HepG2 (cell line): ENCODE data around the gene ANKRD18B. TPM values are rescaled to one million over a fixed set of nuclear protein-coding genes. Genes with fewer than 3 reads are reported as not detected.
"Not testable (repeated sequence)": the region's sequence is repeated elsewhere in the genome, so short reads cannot be mapped to it uniquely, and the experiment has no call there.

Experiments
- ATAC-seq: fragments of 200-7000 bp; cut with Tn5 transposase; 3 replicates; pipeline ENCODE4 v1.9.1; 2020; ENCODE audit warnings: mild to moderate bottlenecking, moderate library complexity
- BruUV-seq: library from RNA; stranded (reverse); fragments of 400-500 nt; replicated peaks from 2 replicates; lab custom pipeline; 2021; lab: Mats Ljungman, UMichigan
- CTCF ChIA-PET: fragments of 300-600 bp; formaldehyde crosslinking; extraction: SDS; loops from one replicate; lab custom pipeline; 2021; ENCODE audit warnings: low total read pairs, inconsistent platforms, low intra/inter-chr PET ratio; lab: Yijun Ruan, JAX
- POLR2A ChIA-PET: fragments of 350-600 bp; sonication (Branson Sonifier 250); formaldehyde crosslinking; loops from one replicate; lab custom pipeline; 2020; ENCODE audit warnings: antibody characterized with exemption, inconsistent platforms; lab: Yijun Ruan, JAX
- DNase-seq: peaks from one replicate; pipeline ENCODE4 v3.0.0-alpha.2; 2015; ENCODE audit warnings: low spot score
- FAIRE-seq: peaks from 3 replicates; lab custom pipeline; 2011; peaks lifted over from hg19 to GRCh38; lab: Jason Lieb, UNC
- H2AFZ ChIP-seq: one replicate; pipeline ENCODE4 v1.6.1; 2011; ENCODE audit warnings: low read length, inconsistent platforms
- H3K27ac ChIP-seq: fragments of 300-600 bp; 3 replicates; pipeline ENCODE4 v1.8.0; 2011; ENCODE audit warnings: mixed run types, mild to moderate bottlenecking, mixed read lengths, low read length, inconsistent platforms; ENCODE audit not compliant: insufficient read depth; ENCODE audit errors: extremely low read length
- H3K27me3 ChIP-seq, 2 experiments: fragments of 200-600 bp in 1 of 2; 2 replicates in 1 of 2; 3 replicates in 1 of 2; pipeline versions ENCODE4 v1.6.0 to v1.8.0; 2011; ENCODE audit warnings: low read length in 2 of 2, mild to moderate bottlenecking in 2 of 2, moderate library complexity in 2 of 2, inconsistent platforms in 1 of 2; ENCODE audit not compliant: insufficient read depth in 2 of 2, control insufficient read depth in 1 of 2
- H3K36me3 ChIP-seq, 2 experiments: fragments of 200-600 bp in 1 of 2; replicated peaks in 1 of 2; 2 replicates in 1 of 2; 3 replicates in 1 of 2; pipeline versions ENCODE4 v1.5.1 to v1.8.0; 2011; ENCODE audit warnings: low read length in 2 of 2, inconsistent platforms in 1 of 2; ENCODE audit not compliant: insufficient read depth in 2 of 2, control insufficient read depth in 1 of 2
- H3K4me1 ChIP-seq: 2 replicates; pipeline ENCODE4 v1.5.1; 2012; ENCODE audit warnings: low read length, inconsistent platforms; ENCODE audit not compliant: insufficient read depth
- H3K4me2 ChIP-seq: 2 replicates; pipeline ENCODE4 v1.6.0; 2011; ENCODE audit warnings: low read depth, low read length, inconsistent platforms
- H3K4me3 ChIP-seq, 3 experiments: fragments of 200-600 bp in 1 of 3; sonication (generic), shearing (Covaris generic) in 1 of 3; replicated peaks in 1 of 3; 2 replicates each; pipeline ENCODE4 v1.5.1; 2011 to 2016; ENCODE audit warnings: low read length in 3 of 3, inconsistent platforms in 2 of 3, low read depth in 2 of 3, mild to moderate bottlenecking in 2 of 3, control low read depth in 1 of 3, mixed read lengths in 1 of 3; ENCODE audit not compliant: insufficient read depth in 1 of 3
- H3K79me2 ChIP-seq: one replicate; pipeline ENCODE4 v1.6.1; 2011; ENCODE audit warnings: low read length, inconsistent platforms; ENCODE audit not compliant: insufficient read depth
- H3K9ac ChIP-seq: 2 replicates; pipeline ENCODE4 v1.6.0; 2011; ENCODE audit warnings: mild to moderate bottlenecking, low read depth, low read length, inconsistent platforms; ENCODE audit not compliant: insufficient read depth
- H3K9me3 ChIP-seq: 2 replicates; pipeline ENCODE4 v1.5.1; 2012; ENCODE audit warnings: mild to moderate bottlenecking, low read length
- H4K20me1 ChIP-seq: 2 replicates; pipeline ENCODE4 v1.6.0; 2011; ENCODE audit warnings: inconsistent platforms, mild to moderate bottlenecking, low read length, moderate library complexity; ENCODE audit not compliant: insufficient read depth
- EEA1 ChIP-seq: sonication (generic); formaldehyde crosslinking; IDR thresholded peaks from 2 replicates; pipeline ENCODE4 v1.5.1; 2020; ENCODE audit warnings: mild to moderate bottlenecking, missing genetic modification reagents, borderline replicate concordance
- IKZF1 ChIP-seq: fragments of 450-650 bp; IDR thresholded peaks from 2 replicates; pipeline ENCODE4 v1.7.1; 2016
- RAD51 ChIP-seq: fragments of 450-650 bp; IDR thresholded peaks from 2 replicates; pipeline ENCODE4 v1.6.1; 2016; ENCODE audit warnings: borderline replicate concordance
- SOX13 ChIP-seq, 3 experiments: fragments of 450-650 bp in 1 of 3; sonication (generic) in 1 of 3; formaldehyde crosslinking in 1 of 3; IDR thresholded peaks in 2 of 3; conservative IDR thresholded peaks in 1 of 3; 2 replicates each; pipeline versions ENCODE4 v1.5.0 to v1.6.1; 2016 to 2020; ENCODE audit warnings: antibody characterized with exemption in 1 of 3, mild to moderate bottlenecking in 1 of 3, missing compliant biosample characterization in 1 of 3, missing genetic modification reagents in 1 of 3, moderate library complexity in 1 of 3
- ZNF138 ChIP-seq: sonication (generic); formaldehyde crosslinking; IDR thresholded peaks from 2 replicates; pipeline ENCODE4 v1.5.0; 2020; ENCODE audit warnings: mild to moderate bottlenecking, low read depth, missing genetic modification reagents
- ZNF230 ChIP-seq: sonication (generic); formaldehyde crosslinking; IDR thresholded peaks from 2 replicates; pipeline ENCODE4 v1.4.0; 2020; ENCODE audit warnings: mild to moderate bottlenecking, missing genetic modification reagents
- ZNF24 ChIP-seq: fragments of 450-650 bp; IDR thresholded peaks from 2 replicates; pipeline ENCODE4 v1.6.1; 2017; ENCODE audit warnings: antibody characterized with exemption, mild to moderate bottlenecking
- ZNF260 ChIP-seq: sonication (generic); formaldehyde crosslinking; IDR thresholded peaks from 2 replicates; pipeline ENCODE4 v1.4.0; 2020; ENCODE audit warnings: missing genetic modification reagents, low read depth, mild to moderate bottlenecking, borderline replicate concordance
- ZNF556 ChIP-seq: sonication (generic); formaldehyde crosslinking; IDR thresholded peaks from 2 replicates; pipeline ENCODE4 v1.4.0; 2020; ENCODE audit warnings: mild to moderate bottlenecking, missing genetic modification reagents, borderline replicate concordance
- ZNF768 ChIP-seq: sonication (generic); formaldehyde crosslinking; IDR thresholded peaks from 2 replicates; pipeline ENCODE4 v1.4.0; 2020; ENCODE audit warnings: missing genetic modification reagents
- ZSCAN22 ChIP-seq: sonication (generic); formaldehyde crosslinking; IDR thresholded peaks from 2 replicates; pipeline ENCODE4 v1.4.0; 2020; ENCODE audit warnings: mild to moderate bottlenecking, missing genetic modification reagents
- WGBS: methylation state at CpG from one replicate; pipeline ENCODE4 v1.1.6; 2017; ENCODE audit warnings: low lambda C conversion rate; 5-methylcytosine and 5-hydroxymethylcytosine counted together
- in situ Hi-C: cut with HindIII; loops from 2 replicates; pipeline ENCODE4 v1.10.0; 2017; ENCODE audit warnings: low pct_unique_long_range_greater_than_20kb; ENCODE audit not compliant: extremely low pct_ligation_motif_present
- intact Hi-C: fragments of 100-400 bp; cut with micrococcal nuclease; formaldehyde crosslinking; loops from one replicate; pipeline ENCODE4 v1.10.0; 2022; ENCODE audit not compliant: unreplicated experiment
- polyA plus RNA-seq, 8 experiments: library from polyadenylated mRNA; depleted of rRNA in 3 of 8; stranded (reverse) in 7 of 8; unstranded in 1 of 8; fragments of >200 nt; fragmentation: Illumina TruSeq in 4 of 8; extraction: Trizol in 4 of 8; gene quantifications; 2 replicates each; pipeline versions ENCODE4 v1.2.1 to v1.2.3, GENCODE V29; 2011 to 2016; ENCODE audit warnings: low read depth in 4 of 8, missing spikeins in 1 of 8, mixed read lengths in 1 of 8; ENCODE audit not compliant: insufficient read depth in 1 of 8
- total RNA-seq, 5 experiments: library from RNA; depleted of rRNA; stranded (reverse); fragments of >200 nt; fragmentation: Illumina TruSeq; extraction: Trizol; gene quantifications; 2 replicates each; pipeline ENCODE4 v1.2.3, GENCODE V29; 2016; ENCODE audit warnings: low read depth in 1 of 5
- TF ChIP-seq, protein P1 (sequence below): sonication (generic); formaldehyde crosslinking; IDR thresholded peaks from 2 replicates; pipeline ENCODE4 v1.5.0; 2020; ENCODE audit warnings: missing genetic modification reagents
- TF ChIP-seq, protein P2 (sequence below): sonication (generic); formaldehyde crosslinking; IDR thresholded peaks from 2 replicates; pipeline ENCODE4 v1.5.1; 2020; ENCODE audit warnings: mild to moderate bottlenecking, missing genetic modification reagents, borderline replicate concordance
- TF ChIP-seq, protein P3 (sequence below): IDR thresholded peaks from 2 replicates; pipeline ENCODE4 v1.6.1; 2016; ENCODE audit warnings: missing compliant biosample characterization, missing genetic modification reagents, borderline replicate concordance

ANKRD18B gene
- total and polyA plus RNA-seq, 2 of the 13 experiments (the other 11 are each of a cell fraction or from before 2014, with no cell fraction given): 0.57 to 1.4 TPM

DNA sequence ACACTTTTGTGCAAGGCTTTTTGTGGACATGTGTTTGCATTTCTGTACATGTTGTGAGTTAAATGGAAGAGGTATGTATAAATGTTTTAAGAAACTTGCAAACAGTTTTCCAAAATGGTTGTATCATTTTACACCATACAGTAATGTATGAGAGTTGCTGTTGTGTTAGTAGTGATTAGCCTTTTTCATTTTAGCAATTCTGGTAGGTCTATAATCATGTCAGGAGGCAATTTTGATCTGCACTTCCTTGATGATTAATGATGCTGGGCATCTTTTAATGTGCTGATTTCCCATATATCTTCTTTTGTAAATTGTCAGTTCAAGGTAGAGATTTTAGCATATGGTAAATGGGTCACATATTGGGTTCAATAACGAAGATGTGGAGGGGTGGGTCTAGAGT lies 87.3 kb downstream of the ANKRD18B start:
- no peak overlapping the region for H3K4me2 ChIP-seq
- peaks cover 5% of the 10 kb centered on the region; the same call in 1 of the 2 replicates for H3K9me3 ChIP-seq
- no TSS peak for BruUV-seq
- H3K4me3 ChIP-seq: no peak overlapping the region
- CTCF ChIA-PET: no interaction called here
- no peak overlapping the region for H3K9ac ChIP-seq
- DNase-seq (no peak), FAIRE-seq (no peak), ATAC-seq (no peak)
- H3K27me3 ChIP-seq: 0 out of 5 replicates have a peak, but pooled peaks cover 0 to 3% of the 10 kb centered on the region in 2 experiments
- no peaks in the 10 kb centered on the region for H3K4me1 ChIP-seq
- H4K20me1 ChIP-seq: no peaks in the 10 kb centered on the region
- H2AFZ ChIP-seq: no peak overlapping the region
- POLR2A ChIA-PET: no interaction called here
- in situ Hi-C loops: no loop called here
- intact Hi-C loops: no loop called here
- H3K27ac ChIP-seq: no peak overlapping the region
- no peaks in the 10 kb centered on the region for H3K79me2 ChIP-seq
- H3K36me3 ChIP-seq: no peaks in the 10 kb centered on the region
- WGBS: 0% methylated on average over 1 of the region's 1 CpG
- TF ChIP-seq ZSCAN22 (CRISPR knock-in tag) (no peak), ZNF230 (no peak), ZNF260 (CRISPR knock-in tag) (no peak), SOX13 (IDR thresholded peaks at IDR 0.05) (no peak), SOX13 (CRISPR knock-in tag; conservative IDR thresholded peaks at IDR 0.05 in 1 of 2, IDR thresholded peaks at IDR 0.05 in 1 of 2) (no peak), ZNF24 (no peak), RAD51 (no peak), EEA1 (no peak), ZNF556 (CRISPR knock-in tag) (no peak), ZNF768 (no peak), IKZF1 (no peak), ZNF138 (CRISPR knock-in tag) (no peak)
- TF ChIP-seq, protein P1, sequence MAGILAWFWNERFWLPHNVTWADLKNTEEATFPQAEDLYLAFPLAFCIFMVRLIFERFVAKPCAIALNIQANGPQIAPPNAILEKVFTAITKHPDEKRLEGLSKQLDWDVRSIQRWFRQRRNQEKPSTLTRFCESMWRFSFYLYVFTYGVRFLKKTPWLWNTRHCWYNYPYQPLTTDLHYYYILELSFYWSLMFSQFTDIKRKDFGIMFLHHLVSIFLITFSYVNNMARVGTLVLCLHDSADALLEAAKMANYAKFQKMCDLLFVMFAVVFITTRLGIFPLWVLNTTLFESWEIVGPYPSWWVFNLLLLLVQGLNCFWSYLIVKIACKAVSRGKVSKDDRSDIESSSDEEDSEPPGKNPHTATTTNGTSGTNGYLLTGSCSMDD (CRISPR knock-in tag): no peak
- TF ChIP-seq, protein P2, sequence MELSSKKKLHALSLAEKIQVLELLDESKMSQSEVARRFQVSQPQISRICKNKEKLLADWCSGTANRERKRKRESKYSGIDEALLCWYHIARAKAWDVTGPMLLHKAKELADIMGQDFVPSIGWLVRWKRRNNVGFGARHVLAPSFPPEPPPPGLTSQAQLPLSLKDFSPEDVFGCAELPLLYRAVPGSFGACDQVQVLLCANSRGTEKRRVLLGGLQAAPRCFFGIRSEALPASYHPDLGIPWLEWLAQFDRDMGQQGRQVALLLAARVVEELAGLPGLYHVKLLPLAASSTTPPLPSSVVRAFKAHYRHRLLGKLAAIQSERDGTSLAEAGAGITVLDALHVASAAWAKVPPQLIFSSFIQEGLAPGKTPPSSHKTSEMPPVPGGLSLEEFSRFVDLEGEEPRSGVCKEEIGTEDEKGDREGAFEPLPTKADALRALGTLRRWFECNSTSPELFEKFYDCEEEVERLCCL (CRISPR knock-in tag): no peak
- TF ChIP-seq, protein P3, sequence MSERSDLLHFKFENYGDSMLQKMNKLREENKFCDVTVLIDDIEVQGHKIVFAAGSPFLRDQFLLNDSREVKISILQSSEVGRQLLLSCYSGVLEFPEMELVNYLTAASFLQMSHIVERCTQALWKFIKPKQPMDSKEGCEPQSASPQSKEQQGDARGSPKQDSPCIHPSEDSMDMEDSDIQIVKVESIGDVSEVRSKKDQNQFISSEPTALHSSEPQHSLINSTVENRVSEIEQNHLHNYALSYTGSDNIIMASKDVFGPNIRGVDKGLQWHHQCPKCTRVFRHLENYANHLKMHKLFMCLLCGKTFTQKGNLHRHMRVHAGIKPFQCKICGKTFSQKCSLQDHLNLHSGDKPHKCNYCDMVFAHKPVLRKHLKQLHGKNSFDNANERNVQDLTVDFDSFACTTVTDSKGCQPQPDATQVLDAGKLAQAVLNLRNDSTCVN (CRISPR knock-in tag): no peak
- TF ChIP-seq, all 625 proteins: peak for 0

DNA sequence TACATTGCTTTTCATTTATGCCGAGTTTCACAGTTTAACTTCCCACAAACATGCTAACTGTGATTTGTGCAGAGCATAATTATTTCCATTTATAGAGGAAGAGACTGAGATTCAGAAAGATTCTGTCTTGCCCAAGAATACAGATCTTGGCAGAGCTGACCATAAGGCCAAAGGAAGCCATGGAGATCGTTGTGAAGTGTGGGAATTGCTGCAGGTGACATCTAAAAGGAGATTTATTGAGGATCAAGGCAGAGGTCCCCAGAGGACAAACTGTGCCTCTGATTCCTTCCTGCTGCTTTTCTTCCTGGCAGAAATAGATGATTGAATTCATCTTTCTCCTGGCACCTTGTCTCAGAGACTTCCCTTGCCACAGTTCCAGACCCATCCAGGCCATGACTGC lies 88.4 kb downstream of the ANKRD18B start:
- H3K9ac ChIP-seq, BruUV-seq, H2AFZ ChIP-seq, in situ Hi-C loops, FAIRE-seq, H3K9me3 ChIP-seq, H4K20me1 ChIP-seq, H3K27me3 ChIP-seq, intact Hi-C loops, H3K36me3 ChIP-seq, POLR2A ChIA-PET, H3K4me1 ChIP-seq, H3K79me2 ChIP-seq, CTCF ChIA-PET, ATAC-seq, H3K4me2 ChIP-seq, H3K27ac ChIP-seq, H3K4me3 ChIP-seq, DNase-seq: not testable (repeated sequence)
- WGBS: 0% methylated on average over 2 of the region's 2 CpGs
